HG02763 (cell line): ENCODE results near the gene ROR2.
"Not testable (repeated sequence)": the region's sequence is repeated elsewhere in the genome, so short reads cannot be mapped to it uniquely, and the experiment has no call there.

Source experiments
- ATAC-seq: cut with Tn5 transposase; IDR thresholded peaks from one replicate; pipeline ENCODE4 v1.9.1; 2021; ENCODE audit warnings: mild to moderate bottlenecking, moderate library complexity; ENCODE audit not compliant: unreplicated experiment

Gene ROR2

GRCh38 chr9:91547081-91547480, 402.9 kb downstream of the ROR2 start:
- no peak for ATAC-seq

- ATAC-seq, result no peak
Observed at GRCh38 chr9:91546574-91546973, 403.5 kb downstream of the ROR2 start.

- ATAC-seq, result no peak
Observed at GRCh38 chr9:91541734-91542133, 408.3 kb downstream of the ROR2 start.

GRCh38 chr9:91540506-91540905, 409.5 kb downstream of the ROR2 start:
- not testable (repeated sequence) for ATAC-seq

- ATAC-seq, result no peak
Observed at GRCh38 chr9:91536211-91536691, 413.8 kb downstream of the ROR2 start.

GRCh38 chr9:91534374-91534773, 415.7 kb downstream of the ROR2 start:
- ATAC-seq, result no peak

GRCh38 chr9:91533382-91533781, 416.6 kb downstream of the ROR2 start:
- ATAC-seq, result no peak

GRCh38 chr9:91532325-91532724, 417.7 kb downstream of the ROR2 start:
- no peak for ATAC-seq

- no peak for ATAC-seq
Observed at GRCh38 chr9:91530829-91531228, 419.2 kb downstream of the ROR2 start.

- no peak for ATAC-seq
Observed at GRCh38 chr9:91522481-91522880, 427.5 kb downstream of the ROR2 start.

- ATAC-seq, result no peak
Observed at GRCh38 chr9:91519520-91520277, 430.3 kb downstream of the ROR2 start.

- ATAC-seq, result no peak
Observed at GRCh38 chr9:91518462-91518861, 431.6 kb downstream of the ROR2 start.

GRCh38 chr9:91517801-91518200, 432.2 kb downstream of the ROR2 start:
- no peak for ATAC-seq

GRCh38 chr9:91517332-91517731, 432.7 kb downstream of the ROR2 start:
- not testable (repeated sequence) for ATAC-seq

GRCh38 chr9:91516777-91517176, 433.3 kb downstream of the ROR2 start:
- no peak for ATAC-seq

GRCh38 chr9:91516081-91516480, 433.9 kb downstream of the ROR2 start:
- no peak for ATAC-seq

- no peak for ATAC-seq
Observed at GRCh38 chr9:91515074-91515687, 434.8 kb downstream of the ROR2 start.
